IPS-15b (cell line): Measurements from ENCODE around the gene KYNU.
"Not testable (repeated sequence)": the region's sequence is repeated elsewhere in the genome, so short reads cannot be mapped to it uniquely, and the experiment has no call there.

Experiments used
- H3K27me3 ChIP-seq: one replicate; pipeline ENCODE4 v1.6.1; 2013; ENCODE audit warnings: low read length; ENCODE audit not compliant: control insufficient read depth, insufficient read depth
- H3K36me3 ChIP-seq: one replicate; pipeline ENCODE4 v1.6.1; 2013; ENCODE audit warnings: low read length; ENCODE audit not compliant: control insufficient read depth, insufficient read depth
- H3K4me1 ChIP-seq: one replicate; pipeline ENCODE4 v1.6.1; 2013; ENCODE audit warnings: mild to moderate bottlenecking, low read length; ENCODE audit not compliant: control insufficient read depth, insufficient read depth
- H3K4me3 ChIP-seq: one replicate; pipeline ENCODE4 v1.5.1; 2013; ENCODE audit warnings: low read depth, low read length
- H3K9ac ChIP-seq: one replicate; pipeline ENCODE4 v1.6.1; 2013; ENCODE audit warnings: low read depth, mild to moderate bottlenecking, low read length
- H3K9me3 ChIP-seq: one replicate; pipeline ENCODE4 v1.6.1; 2013; ENCODE audit warnings: mild to moderate bottlenecking, low read length; ENCODE audit not compliant: control insufficient read depth, insufficient read depth

KYNU gene

DNA sequence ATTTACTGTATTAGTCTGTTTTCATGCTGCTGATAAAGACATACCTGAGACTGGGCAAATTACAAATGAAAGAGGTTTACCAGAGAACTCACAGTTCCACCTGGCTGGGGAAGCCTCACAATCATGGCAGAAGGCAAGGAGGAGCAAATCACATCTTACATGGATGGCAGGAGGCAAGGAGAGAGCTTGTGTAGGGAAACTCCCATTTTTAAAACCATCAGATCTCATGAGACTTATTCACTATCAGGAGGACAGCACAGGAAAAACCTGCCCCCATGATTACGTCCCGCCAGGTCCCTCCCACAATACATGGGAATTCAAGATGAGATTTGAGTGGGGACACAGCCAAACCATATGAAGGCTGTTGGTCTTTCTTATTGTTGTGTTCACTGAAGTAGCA, 72.9 kb downstream of the KYNU start:
- H3K9me3 ChIP-seq, H3K4me1 ChIP-seq, H3K4me3 ChIP-seq, H3K9ac ChIP-seq, H3K36me3 ChIP-seq, H3K27me3 ChIP-seq: not testable (repeated sequence)

- Histone ChIP-seq H3K27me3 (no peaks in the 10 kb centered on the region), H3K36me3 (no peaks in the 10 kb centered on the region), H3K4me3 (no peak overlapping the region), H3K9me3 (peaks cover 4% of the 10 kb centered on the region), H3K9ac (no peak overlapping the region), H3K4me1 (no peaks in the 10 kb centered on the region)
These were observed 73.9 kb downstream of the KYNU start for GRCh38 chr2:142951190-142952007.

- H3K27me3 ChIP-seq = no peaks in the 10 kb centered on the region
- H3K4me3 ChIP-seq = no peak overlapping the region
- no peak overlapping the region for H3K9ac ChIP-seq
- peaks cover 4% of the 10 kb centered on the region for H3K9me3 ChIP-seq
- no peaks in the 10 kb centered on the region for H3K4me1 ChIP-seq
- no peaks in the 10 kb centered on the region for H3K36me3 ChIP-seq
These were observed 74.6 kb downstream of the KYNU start for GRCh38 chr2:142952018-142952417.

DNA sequence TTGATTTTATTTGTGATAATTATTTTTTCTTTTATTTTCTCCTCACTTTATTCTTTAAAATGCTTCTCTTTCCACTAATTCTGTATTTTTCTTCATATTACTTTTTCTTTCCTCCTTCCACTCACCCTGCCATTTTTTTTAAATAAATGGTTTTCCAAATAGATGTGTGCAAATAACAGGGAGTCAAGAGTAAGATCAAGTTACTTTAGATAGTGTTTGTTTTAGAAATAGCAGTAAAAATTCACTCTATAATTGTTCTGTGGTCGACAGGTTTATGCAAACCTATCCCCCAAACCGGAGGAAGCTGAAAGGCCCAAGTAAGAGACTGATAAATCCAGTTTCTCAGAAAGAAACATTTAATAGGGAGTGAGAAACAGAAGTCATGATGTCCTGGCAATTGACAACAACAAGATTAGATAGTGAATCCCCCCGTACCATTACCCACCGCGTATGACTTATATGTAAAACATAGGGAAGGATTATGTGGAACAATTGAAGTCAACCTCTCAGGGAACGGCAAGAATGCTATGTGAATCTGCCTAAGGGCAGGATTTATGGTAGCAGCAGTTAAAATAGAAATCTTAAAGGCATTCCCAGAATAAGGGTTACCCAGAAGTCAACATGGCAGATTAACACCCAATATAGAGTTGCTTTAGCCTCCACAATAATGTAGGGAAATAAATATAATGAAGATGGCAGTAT, 75.5 kb downstream of the KYNU start:
- Histone ChIP-seq H3K4me3 (no peak overlapping the region), H3K9ac (no peak overlapping the region), H3K4me1 (no peaks in the 10 kb centered on the region), H3K9me3 (peaks cover 4% of the 10 kb centered on the region), H3K36me3 (no peaks in the 10 kb centered on the region), H3K27me3 (no peaks in the 10 kb centered on the region)

DNA sequence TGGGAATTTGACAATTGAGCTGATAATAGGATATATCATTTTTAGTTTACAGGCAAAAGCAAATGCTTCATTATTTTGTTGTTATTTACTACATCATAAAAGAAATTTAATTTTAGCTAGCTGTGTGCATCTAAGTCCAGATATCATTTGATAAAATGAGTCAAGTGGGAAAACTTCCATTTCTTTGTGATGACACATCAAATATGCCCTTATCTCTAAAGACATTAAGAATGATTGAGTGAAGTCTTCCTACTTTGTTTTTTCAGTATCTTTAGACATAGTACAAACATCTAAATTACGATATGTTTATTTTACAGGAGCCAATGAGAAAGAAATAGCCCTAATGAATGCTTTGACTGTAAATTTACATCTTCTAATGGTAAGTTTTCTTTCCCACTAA, 77.0 kb downstream of the KYNU start:
- Histone ChIP-seq H3K36me3 (no peaks in the 10 kb centered on the region), H3K4me3 (no peak overlapping the region), H3K4me1 (no peaks in the 10 kb centered on the region), H3K27me3 (no peaks in the 10 kb centered on the region), H3K9ac (no peak overlapping the region), H3K9me3 (no peaks in the 10 kb centered on the region)

GRCh38 chr2:142957144-142957543, 79.7 kb downstream of the KYNU start:
- H3K4me1 ChIP-seq = no peaks in the 10 kb centered on the region
- H3K36me3 ChIP-seq = no peaks in the 10 kb centered on the region
- no peaks in the 10 kb centered on the region for H3K27me3 ChIP-seq
- no peaks in the 10 kb centered on the region for H3K9me3 ChIP-seq
- no peak overlapping the region for H3K4me3 ChIP-seq
- H3K9ac ChIP-seq = no peak overlapping the region

GRCh38 chr2:142961202-142961601, 83.7 kb downstream of the KYNU start:
- Histone ChIP-seq H3K27me3 (no peaks in the 10 kb centered on the region), H3K9me3 (no peaks in the 10 kb centered on the region), H3K9ac (no peak overlapping the region), H3K4me3 (no peak overlapping the region), H3K4me1 (no peaks in the 10 kb centered on the region), H3K36me3 (no peaks in the 10 kb centered on the region)

DNA sequence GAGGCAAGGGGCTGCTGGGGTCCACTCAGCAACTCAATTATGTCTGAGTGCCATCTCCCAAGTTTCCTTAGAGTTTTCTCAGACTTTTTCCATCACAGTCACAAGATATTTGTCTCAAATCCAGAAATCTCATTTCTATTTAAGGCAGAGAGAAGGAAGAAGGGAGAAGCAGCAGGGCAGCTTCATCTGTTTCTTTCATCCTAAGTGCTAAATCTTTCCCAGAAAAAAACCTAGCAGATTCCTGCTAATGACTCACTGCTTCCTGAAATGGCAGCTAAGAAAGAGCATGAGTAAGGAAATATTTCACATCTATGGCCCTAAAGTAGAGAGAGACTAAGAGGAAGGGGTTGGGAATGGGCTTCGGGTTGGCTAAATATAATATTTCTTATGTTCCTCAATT, 88.0 kb downstream of the KYNU start:
- Histone ChIP-seq H3K36me3 (no peaks in the 10 kb centered on the region), H3K9me3 (no peaks in the 10 kb centered on the region), H3K9ac (no peak overlapping the region), H3K4me3 (no peak overlapping the region), H3K4me1 (no peaks in the 10 kb centered on the region), H3K27me3 (no peaks in the 10 kb centered on the region)

- Histone ChIP-seq H3K27me3 (no peaks in the 10 kb centered on the region), H3K9ac (no peak overlapping the region), H3K36me3 (no peaks in the 10 kb centered on the region), H3K4me3 (no peak overlapping the region), H3K4me1 (no peaks in the 10 kb centered on the region), H3K9me3 (no peaks in the 10 kb centered on the region)
These were observed 88.8 kb downstream of the KYNU start for GRCh38 chr2:142966284-142966683.

- Histone ChIP-seq H3K9me3 (no peaks in the 10 kb centered on the region), H3K36me3 (no peaks in the 10 kb centered on the region), H3K9ac (no peak overlapping the region), H3K27me3 (no peaks in the 10 kb centered on the region), H3K4me3 (no peak overlapping the region), H3K4me1 (no peaks in the 10 kb centered on the region)
These were observed 89.6 kb downstream of the KYNU start for GRCh38 chr2:142967060-142967459.

DNA sequence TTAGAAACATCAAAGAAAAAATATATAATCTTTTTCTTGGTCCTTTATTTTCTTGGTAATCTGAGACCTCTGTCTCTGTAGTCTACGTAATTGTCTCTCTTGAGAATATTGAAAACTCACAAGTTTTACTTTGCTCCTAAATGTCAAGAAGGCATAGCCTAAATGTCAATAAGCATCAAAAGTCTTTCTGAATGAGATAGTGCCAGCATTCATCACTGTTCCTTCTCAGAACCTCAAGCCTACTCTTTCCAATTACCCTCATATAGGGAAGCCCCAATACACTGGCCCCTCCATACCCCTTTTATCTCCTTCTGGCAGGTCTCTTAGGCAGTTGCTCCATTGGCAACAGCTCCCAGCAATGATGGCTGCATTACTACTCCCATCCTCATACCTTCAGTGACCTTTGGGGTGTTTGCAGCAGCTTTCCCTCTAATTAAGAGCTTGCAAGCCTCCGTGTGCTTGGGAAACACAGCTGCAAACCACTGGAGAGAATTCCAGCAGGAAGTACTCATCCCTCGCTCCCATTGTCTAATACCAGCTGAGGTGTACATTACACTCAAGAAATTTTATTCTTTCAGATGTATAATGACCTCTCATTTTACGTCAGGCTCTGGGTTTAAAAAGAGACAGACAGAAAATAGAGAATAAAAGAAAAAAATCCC, 95.8 kb downstream of the KYNU start:
- no peaks in the 10 kb centered on the region for H3K36me3 ChIP-seq
- H3K4me1 ChIP-seq = peaks cover 12% of the 10 kb centered on the region
- no peak overlapping the region for H3K9ac ChIP-seq
- H3K27me3 ChIP-seq = no peaks in the 10 kb centered on the region
- H3K4me3 ChIP-seq = no peak overlapping the region
- no peaks in the 10 kb centered on the region for H3K9me3 ChIP-seq

- Histone ChIP-seq H3K4me3 (no peak overlapping the region), H3K27me3 (no peaks in the 10 kb centered on the region), H3K9me3 (no peaks in the 10 kb centered on the region), H3K9ac (no peak overlapping the region), H3K4me1 (peaks cover 12% of the 10 kb centered on the region), H3K36me3 (no peaks in the 10 kb centered on the region)
These were observed 96.4 kb downstream of the KYNU start for GRCh38 chr2:142973822-142974207.
